Skin epidermis (tissue), 12 donors: ENCODE measurements around the gene TTBK2.
"Not testable (repeated sequence)": the region's sequence is repeated elsewhere in the genome, so short reads cannot be mapped to it uniquely, and the experiment has no call there.

Source experiments
- H3K27ac ChIP-seq, 21 experiments: fragments of 200-600 bp; sonication (generic) in 11 of 21; one replicate each; pipeline ENCODE4 v1.5.0; 2020; ENCODE audit warnings: mild to moderate bottlenecking in 3 of 21, inconsistent platforms in 2 of 21, moderate library complexity in 2 of 21
- H3K4me3 ChIP-seq, 7 experiments: fragments of 200-600 bp; sonication (generic) in 2 of 7; one replicate each; pipeline ENCODE4 v1.5.0; 2020; ENCODE audit warnings: inconsistent platforms in 2 of 7, mild to moderate bottlenecking in 2 of 7, moderate library complexity in 1 of 7

The TTBK2 gene

DNA sequence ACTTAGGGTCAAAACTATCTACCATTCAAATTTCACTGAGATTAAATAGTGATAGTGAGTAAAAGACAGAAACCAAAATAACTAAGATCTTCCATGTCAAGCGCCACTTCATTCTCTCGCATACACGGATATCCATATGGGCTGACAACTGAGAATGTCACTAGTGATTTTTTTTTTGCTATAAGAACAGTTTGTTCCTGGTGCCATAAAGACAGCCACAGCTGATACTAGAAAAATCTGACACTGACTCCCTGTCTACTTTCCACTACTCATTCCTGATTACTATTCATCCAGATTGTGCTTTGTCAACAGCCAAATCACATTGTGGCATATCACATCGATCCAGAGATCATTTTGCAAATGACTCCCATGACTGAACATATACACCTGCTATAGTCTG is 137.9 kb downstream of the TTBK2 start:
- no peak overlapping the region for H3K4me3 ChIP-seq
- no peak overlapping the region for H3K27ac ChIP-seq

DNA sequence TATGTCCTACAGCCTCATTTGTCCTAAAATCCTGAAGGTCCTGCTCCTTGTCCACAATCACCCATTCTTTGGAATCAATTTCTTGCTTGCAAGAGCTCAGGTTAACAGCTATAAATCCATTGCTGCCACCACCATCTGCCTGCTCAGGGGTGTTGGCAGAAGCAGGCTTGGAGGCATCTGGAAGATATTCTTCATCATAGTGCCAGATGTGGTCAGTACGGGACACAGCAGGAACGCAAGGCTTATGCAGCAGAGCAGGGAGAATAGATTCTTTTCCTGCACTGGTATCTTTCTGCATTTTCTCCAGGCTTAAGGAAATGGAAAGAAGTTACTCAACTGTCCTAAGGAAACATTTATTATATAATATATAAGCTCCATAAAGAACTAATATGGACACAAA is 145.2 kb downstream of the TTBK2 start:
- Histone ChIP-seq H3K4me3 (no peak overlapping the region), H3K27ac (no peak overlapping the region)

DNA sequence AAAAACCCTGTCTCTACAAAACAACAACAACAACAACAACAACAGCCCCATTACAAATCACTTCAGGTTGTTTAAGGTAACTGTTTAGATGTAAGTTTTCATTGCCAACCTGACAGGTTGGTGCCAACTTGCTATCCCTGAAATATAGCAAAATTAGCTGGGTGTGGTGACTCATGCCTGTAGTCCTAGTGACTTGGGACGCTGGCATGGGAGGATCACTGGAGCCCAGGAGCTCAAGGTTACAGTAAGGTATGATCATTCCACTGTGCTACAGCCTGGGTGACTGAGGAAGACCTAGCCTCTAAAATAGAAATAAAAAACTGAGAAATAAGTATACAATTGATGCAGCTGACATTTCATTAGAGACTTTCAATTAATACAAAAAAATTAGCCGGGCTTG is 147.7 kb downstream of the TTBK2 start:
- H3K4me3 ChIP-seq = no peak overlapping the region
- no peak overlapping the region for H3K27ac ChIP-seq

DNA sequence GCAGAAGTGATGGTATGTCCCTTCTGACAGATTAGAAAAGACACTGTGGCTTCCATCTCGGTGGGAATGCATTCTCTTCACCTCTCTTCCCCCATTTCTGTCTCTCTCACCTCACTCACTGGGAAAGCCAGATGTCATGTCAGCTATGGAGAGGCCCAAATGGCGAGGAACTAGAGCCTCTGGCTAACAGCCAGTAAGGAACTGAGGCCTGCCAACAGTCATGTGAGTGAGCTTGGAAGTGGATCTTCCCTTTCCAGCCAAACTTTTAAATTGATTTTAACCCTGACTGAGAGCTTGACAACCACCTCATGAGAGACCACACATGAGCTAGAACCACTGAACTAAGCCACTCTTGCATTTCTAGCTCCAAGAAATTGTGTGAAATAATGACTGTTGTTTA is 148.4 kb downstream of the TTBK2 start:
- no peak overlapping the region for H3K4me3 ChIP-seq
- H3K27ac ChIP-seq = no peak overlapping the region

DNA sequence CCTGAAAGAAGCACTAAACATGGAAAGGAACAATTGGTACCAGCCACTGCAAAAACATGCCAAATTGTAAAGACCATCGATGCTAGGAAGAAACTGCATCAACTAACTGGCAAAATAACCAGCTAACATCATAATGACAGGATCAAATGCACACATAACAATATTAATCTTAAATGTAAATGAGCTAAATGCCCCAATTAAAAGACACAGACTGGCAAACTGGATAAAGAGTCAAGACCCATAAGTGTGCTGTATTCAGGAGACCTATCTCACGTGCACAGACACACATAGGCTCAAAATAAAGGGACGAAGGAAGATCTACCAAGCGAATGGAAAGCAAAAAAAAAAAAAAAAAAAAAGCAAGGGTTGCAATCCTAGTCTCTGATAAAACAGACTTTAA is 154.5 kb downstream of the TTBK2 start:
- not testable (repeated sequence) for H3K27ac ChIP-seq, H3K4me3 ChIP-seq

DNA sequence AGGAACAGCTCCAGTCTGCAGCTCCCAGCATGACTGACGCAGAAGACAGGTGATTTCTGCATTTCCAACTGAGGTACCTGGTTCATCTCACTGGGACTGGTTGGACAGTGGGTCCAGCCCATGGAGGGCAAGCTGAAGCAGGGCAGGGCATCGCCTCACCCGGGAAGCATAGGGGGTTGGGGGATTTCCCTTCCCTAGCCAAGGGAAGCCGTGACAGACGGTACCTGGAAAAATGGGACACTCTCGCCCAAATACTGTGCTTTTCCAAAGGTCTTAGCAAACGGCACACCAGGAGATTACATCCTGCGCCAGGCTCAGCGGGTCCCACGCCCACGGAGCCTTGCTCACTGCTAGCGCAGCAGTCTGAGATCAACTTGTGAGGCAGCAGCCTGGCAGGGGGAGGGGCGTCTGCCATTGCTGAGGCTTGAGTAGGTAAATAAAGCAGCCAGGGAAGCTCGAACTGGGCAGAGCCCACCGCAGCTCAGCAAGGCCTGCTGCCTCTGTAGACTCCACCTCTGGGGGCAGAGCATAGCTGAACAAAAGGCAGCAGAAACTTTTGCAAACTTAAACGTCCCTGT is 156.3 kb downstream of the TTBK2 start:
- H3K4me3 ChIP-seq, H3K27ac ChIP-seq: not testable (repeated sequence)

DNA sequence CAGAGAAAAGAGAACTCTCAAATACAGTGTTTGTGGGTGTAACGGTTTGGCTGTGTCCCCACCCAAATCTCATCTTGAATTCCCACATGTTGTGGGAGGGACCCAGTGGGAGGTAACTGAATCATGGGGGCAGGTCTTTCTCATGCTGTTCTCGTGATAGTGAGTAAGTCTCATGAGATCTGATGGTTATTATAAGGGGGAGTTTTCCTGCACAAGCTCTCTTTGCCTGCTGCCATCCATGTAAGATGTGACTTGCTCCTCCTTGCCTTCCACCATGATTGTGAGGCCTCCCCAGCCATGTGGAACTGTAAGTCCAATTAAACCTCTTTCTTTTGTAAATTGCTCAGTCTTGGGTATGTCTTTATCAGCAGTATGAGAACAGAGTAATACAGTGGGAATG is 158.8 kb downstream of the TTBK2 start:
- not testable (repeated sequence) for H3K4me3 ChIP-seq, H3K27ac ChIP-seq

DNA sequence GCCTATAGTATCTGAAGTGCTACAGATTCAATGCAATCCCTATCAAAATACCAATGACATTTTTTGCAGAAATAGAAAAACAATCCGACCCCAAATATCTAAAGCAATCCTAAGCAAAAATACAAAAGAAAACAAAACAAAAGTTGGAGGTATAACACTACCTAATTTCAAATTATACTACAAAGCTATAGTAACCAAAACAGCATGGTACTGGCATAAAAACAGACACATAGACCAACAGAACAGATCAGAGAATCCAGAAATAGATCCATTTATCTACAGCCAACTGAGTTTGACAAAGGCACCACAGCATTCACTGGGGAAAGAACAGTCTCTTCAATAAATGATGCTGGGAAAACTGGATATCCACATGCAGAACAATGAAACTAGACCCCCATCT is 159.8 kb downstream of the TTBK2 start:
- H3K4me3 ChIP-seq = no peak overlapping the region

DNA sequence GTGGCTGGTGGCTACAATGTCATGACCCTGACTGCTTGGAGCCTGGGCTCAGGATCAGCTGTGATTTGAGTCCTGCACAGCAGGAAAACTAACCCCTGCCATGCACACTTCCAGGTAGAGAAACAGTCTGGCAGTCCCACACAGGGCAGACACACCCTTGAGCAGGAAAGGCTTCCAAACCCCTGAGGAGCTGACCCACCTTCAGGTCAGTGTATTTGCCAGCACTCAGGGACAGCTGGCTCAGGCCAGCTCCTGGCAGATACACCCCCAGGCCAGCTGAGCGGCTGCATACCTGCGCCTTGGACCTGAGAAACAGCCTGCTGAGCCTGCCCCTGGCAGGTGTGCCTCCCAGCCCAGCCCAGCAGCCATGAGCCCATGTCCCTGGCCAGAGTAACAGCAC is 161.5 kb downstream of the TTBK2 start:
- H3K27ac ChIP-seq = no peak overlapping the region
- H3K4me3 ChIP-seq = no peak overlapping the region

More for the DNA sequence above, 159.8 kb downstream of the TTBK2 start:
- no peak overlapping the region for H3K27ac ChIP-seq

DNA sequence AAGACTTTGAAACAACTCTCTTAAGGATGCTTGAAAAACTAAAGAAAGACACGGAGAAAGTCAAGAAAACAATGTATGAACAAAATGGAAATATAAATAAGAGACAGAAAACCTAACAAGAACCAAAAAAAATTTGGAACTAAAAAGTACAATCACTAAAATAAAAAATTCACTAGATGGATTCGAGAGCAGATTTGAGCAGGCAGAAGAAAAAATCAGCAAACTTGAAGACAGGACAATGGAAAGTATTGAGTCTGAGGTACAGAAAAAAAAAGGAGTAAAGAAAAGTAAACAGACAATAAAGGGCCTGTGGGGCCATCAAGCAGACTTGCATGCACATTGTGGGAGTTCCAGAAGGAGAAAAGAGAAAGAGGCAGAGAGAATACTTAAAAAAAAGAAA is 170.3 kb downstream of the TTBK2 start:
- H3K4me3 ChIP-seq = no peak overlapping the region
- H3K27ac ChIP-seq = no peak overlapping the region

DNA sequence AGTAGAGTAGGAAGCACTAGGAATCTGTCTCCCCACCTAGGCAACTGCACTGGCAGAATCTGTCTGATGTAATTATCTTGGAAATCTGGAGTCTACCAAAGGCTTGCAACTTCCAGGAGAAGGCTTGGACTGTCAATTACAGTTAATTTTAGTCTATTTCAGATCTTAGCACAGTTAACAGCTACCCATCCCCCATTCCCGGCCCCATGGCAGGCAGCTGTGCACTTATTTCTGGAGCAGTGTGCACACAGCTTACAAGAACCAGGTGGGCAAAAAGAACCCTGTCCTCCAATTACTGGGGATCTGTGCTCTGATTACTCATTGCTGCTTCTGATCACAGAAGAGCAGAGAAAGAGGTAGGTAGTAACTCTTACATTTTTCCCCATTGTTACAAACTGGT is 171.3 kb downstream of the TTBK2 start:
- no peak overlapping the region for H3K27ac ChIP-seq
- H3K4me3 ChIP-seq = no peak overlapping the region

DNA sequence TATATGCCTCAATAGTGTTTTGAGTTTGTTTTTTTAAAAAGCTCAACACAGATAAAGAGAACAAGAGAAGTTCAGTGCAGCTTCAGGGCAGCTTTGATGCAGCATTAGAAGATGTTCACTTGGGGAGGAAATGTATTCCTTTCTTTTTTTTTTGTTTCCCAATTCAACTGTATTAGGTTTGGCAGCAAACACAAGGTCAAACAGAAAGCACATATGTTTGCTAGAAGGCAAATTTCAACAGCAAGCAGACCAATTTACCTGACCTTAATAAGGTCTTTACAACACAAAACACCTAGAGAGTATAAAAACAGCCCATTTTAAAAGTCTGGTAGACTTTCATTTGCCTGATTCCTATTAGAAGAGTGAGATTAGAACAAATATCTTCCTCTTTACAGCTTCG is 176.4 kb downstream of the TTBK2 start:
- Histone ChIP-seq H3K27ac (no peak overlapping the region), H3K4me3 (no peak overlapping the region)

DNA sequence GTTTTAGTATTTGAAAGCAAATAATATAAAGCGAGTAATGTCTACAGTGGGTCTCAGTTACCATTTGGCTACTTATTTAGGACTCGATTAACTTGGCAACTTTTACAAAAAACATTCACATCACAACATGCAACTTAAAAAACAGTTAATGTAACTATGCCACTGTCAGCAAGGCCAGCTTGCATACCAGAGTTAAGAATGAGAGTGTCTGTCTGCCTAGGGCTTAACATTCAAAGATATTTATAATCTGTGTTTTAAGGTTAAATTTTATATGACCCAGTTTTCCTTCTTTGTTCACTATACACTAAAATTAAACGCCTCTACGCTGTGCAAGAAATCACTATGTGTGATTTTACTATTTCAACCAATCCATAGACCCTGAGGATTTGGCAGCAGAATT is 178.4 kb downstream of the TTBK2 start:
- H3K27ac ChIP-seq = no peak overlapping the region
- H3K4me3 ChIP-seq = no peak overlapping the region

DNA sequence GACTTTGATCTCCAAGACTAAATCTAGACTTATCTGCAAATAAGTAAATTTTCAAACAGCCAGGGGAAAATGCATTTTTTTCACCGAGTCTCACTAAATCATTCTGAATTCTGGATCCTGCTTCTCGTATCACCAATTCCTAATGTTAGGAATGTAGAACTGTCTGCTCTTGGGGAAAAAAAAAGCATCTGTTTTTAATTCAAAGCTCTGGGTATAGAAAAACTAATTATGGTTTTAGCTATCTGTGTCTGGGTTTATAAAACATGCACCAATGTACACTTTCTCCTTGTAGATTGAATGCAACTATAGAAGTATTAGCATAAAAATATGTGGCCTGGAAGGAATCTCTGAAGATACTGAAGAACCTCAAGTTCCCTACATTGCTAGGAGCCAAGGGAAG is 178.9 kb downstream of the TTBK2 start:
- no peak overlapping the region for H3K27ac ChIP-seq
- H3K4me3 ChIP-seq = no peak overlapping the region

DNA sequence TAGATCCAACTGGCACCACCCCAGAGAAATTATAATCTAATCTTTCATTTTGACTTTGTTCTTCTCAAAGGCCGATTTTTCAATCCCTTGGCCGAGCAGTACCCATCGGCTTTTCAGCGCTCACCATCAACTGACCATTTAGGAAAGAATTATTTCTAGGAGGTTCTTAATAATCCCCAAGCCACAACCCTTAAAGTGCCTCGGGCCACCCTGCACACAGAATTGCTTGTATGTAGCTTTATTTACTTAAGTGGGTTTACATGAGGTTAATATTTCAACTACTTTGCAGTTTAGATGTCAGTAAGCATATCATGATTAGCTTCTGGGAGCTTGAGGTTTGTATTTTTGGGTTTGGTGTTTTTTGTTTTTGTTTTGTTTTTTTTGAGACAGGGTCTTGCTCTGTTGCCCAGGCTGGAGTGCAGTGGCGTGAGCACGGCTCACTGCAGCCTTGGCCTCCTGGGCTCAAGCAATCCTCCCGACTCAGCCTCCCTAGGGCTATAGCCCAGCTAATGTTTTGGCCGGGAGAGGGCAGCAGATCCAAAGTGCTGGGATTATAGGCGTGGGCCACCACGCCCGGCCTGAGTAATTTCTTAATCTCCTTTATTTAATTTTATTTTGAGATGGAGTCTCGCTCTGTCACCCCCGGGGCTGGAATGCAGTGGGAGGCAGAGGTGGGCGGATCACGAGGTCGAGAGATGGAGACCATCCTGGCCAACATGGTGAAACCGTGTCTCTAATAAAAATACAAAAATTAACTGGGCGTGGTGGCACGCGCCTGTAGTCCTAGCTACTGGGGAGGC is 182.8 kb downstream of the TTBK2 start:
- Histone ChIP-seq H3K27ac (peak overlapping the region in 20 of 21 experiments; percentile 63 to 94 (median 81)), H3K4me3 (peak overlapping the region; percentile 64 to 99 (median 86))

DNA sequence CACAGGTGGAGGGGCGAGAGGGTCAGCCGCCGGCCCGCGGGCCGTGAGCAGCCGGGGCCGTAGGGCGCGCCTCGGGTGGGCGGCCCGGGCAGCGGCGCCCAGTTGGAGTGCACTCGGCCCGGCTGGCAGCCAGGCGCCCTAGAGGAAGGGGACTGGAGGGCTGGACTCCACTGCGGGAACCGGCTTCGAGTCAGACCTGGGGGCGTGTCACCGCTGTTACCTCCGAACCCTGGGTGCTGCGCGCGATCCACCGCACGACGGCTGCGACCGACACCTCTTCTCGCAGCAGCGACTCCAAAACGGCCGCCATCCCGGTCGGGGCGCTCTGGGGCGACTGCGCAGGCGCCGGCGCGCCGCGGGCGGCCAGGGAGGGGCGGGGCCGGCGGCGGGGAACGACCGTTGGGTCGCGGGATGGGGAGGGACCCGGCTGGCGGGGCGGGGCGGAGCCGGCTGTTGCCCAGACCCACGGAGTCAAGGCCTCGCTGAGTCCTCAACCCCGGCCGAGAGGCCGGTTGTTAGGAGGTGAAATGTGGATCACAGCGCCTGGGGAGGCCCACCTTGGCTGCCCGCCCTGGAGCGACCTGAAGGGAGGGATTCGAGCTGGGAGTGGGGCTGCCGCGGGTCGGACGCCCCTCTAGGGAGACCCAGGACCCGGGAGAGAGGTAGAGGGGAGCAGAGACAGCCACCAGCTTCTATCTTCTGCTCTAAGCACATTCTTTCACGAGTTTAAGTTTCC is 183.6 kb downstream of the TTBK2 start, which contains the start of gene CDAN1:
Gene CDAN1 (minus strand): TSS at position 336 of the 736 bp plus-strand sequence. CDS start 26 bp downstream, at position 310.
- Histone ChIP-seq H3K27ac (peak within 1 kb of the TSS in 20 of 21 experiments; percentile 63 to 94 (median 81)), H3K4me3 (peak within 1 kb of the TSS; percentile 64 to 99 (median 86))

DNA sequence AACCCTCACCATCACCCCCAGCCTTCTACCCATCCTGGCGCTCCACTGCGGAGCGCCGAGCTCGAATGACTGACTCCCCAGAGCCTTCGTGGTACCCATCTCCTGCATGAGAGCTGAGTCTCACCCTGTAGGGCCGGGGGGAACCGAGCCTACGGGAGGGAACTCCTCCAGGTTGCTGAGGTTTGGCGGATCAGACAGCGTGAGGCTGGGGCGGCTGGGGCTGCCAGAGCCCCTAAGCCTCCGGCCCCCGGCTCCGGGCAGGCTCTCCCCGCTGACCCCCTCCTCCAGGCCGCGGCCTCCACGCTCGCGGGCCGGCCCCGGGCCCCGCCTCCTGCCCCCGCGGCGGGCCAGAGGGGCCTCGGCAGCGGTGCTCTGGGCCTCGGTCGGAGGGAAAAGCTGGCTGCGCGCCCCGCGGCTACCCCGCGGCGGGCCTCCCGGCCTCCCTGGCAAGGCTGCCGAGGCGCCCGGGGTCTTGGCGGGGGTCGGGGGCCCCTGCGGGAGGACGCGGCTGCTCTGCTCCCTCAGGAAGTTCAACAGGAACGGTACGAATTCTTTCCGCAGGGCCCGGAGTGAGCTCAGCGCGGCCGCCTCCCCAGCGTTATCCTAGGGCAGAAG is 184.3 kb downstream of the TTBK2 start:
- Histone ChIP-seq H3K27ac (peak overlapping the region in 20 of 21 experiments; percentile 60 to 94 (median 81)), H3K4me3 (peak overlapping the region; percentile 64 to 99 (median 86))

DNA sequence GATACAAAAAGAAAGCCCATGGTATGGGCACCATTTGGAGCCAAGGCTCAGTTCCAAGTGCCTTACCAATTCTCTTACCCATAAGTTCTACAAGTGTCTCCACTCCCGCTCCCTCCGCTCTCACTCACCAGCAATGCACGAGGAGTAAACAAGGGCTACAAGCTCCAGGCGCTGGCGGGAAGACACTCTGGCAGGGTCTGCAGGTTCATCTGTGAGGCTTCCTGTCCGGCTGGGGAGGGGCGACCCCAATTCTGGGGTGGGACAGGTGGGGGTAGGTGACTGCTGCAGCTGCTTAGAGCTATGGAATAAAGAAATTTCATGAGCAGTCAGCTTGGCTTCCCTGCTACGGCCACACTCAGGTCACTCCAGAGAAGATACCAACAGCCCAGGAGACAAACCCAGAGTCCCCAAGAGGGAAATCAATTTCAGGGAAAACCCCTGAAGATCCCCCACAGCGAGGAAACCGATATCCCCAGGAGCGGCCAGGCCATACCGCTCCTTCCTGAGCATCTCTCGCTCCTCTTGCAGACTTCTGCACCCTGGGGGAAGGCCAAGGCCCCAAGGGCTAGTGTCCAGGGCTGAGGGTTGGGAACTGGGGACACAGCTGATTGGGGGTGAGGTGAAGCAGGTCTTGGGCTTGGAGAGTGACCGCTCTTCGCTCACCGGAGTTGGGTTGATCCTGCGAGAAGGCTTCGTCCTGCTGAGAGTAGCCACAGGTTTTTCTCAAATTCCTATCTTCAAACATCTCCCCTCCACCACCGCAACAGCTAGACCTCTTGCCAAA is 185.0 kb downstream of the TTBK2 start:
- Histone ChIP-seq H3K4me3 (peak overlapping the region; percentile 64 to 99 (median 86)), H3K27ac (peak overlapping the region in 10 of 21 experiments; percentile 43 to 94 (median 83))

DNA sequence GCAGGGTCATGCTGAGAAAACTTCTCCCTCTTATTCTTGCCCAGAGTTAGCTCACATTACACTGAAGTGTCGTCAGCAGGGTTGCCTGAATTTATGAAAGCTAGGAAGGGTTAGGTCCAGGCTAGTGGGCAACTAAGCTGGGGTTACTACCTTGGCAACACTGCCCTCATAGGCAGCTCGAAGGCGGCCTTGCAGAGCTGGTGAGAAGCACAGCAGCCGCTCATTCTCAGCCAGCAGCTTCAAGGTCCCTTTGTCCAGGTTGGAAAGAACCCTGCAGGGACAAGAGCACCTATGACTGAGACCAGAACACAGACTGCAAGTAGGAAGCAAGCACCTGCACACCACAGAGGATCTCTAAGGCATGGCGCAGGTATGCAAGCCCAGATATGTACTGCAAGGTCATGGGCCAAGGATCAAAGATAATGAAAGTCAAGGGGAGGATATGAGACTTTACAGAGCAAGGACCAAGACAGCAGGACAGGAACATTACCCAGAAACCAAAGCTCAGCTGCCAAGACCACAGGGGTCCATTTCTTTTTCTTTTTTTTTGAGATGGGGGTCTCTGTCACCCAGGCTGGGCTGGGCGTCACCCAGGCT is 186.4 kb downstream of the TTBK2 start:
- Histone ChIP-seq H3K4me3 (no peak overlapping the region), H3K27ac (no peak overlapping the region)
